PC-9 (cell line): Measurements from ENCODE around the gene FST. TPM values are rescaled to one million over a fixed set of nuclear protein-coding genes. Genes with fewer than 3 reads are reported as not detected.

Experiments used
- BruUV-seq: library from RNA; stranded (reverse); fragments of 400-500 nt; replicated peaks from 2 replicates; lab custom pipeline; 2021; lab: Mats Ljungman, UMichigan
- CTCF ChIA-PET: fragments of 300-600 bp; sonication (Branson Sonifier 250); formaldehyde crosslinking; loops from one replicate; lab custom pipeline; 2022; ENCODE audit warnings: antibody characterized with exemption; lab: Charles Lee
- POLR2A ChIA-PET: fragments of 300-600 bp; sonication (Branson Sonifier 250); formaldehyde crosslinking; loops from one replicate; lab custom pipeline; 2022; ENCODE audit warnings: antibody characterized with exemption; ENCODE audit not compliant: unreplicated experiment; lab: Charles Lee
- DNase-seq, 2 experiments: peaks; one replicate each; pipeline versions ENCODE4 v3.0.0 to v3.0.0-alpha.2; 2015 to 2022; ENCODE audit warnings: mixed read lengths in 1 of 2
- H2AFZ ChIP-seq: fragments of 200-600 bp; sonication (generic); 2 replicates; pipeline ENCODE4 v1.8.1; 2017; ENCODE audit warnings: antibody characterized with exemption
- H3F3A ChIP-seq: fragments of 200-600 bp; sonication (generic); 2 replicates; pipeline ENCODE4 v1.8.1; 2017; ENCODE audit warnings: antibody characterized with exemption, mild to moderate bottlenecking, low read depth; ENCODE audit not compliant: insufficient read depth
- H3K27ac ChIP-seq: fragments of 200-600 bp; sonication (generic); 2 replicates; pipeline ENCODE4 v1.6.1; 2016; ENCODE audit warnings: mixed run types
- H3K27me3 ChIP-seq: fragments of 200-600 bp; sonication (generic); 2 replicates; pipeline ENCODE4 v1.6.1; 2016; ENCODE audit warnings: low read depth, mixed run types; ENCODE audit not compliant: insufficient read depth
- H3K36me3 ChIP-seq: fragments of 200-600 bp; sonication (generic); 2 replicates; pipeline ENCODE4 v1.6.1; 2016; ENCODE audit warnings: low read depth, mixed run types
- H3K4me1 ChIP-seq: fragments of 200-600 bp; sonication (generic); replicated peaks from 2 replicates; pipeline ENCODE4 v1.6.1; 2016; ENCODE audit warnings: mixed run types; ENCODE audit not compliant: insufficient read depth
- H3K4me2 ChIP-seq: fragments of 200-600 bp; sonication (generic); 2 replicates; pipeline ENCODE4 v1.6.1; 2017; ENCODE audit warnings: mixed run types
- H3K4me3 ChIP-seq: fragments of 200-600 bp; sonication (generic); 2 replicates; pipeline ENCODE4 v1.6.1; 2016; ENCODE audit warnings: mixed run types
- H3K79me2 ChIP-seq: fragments of 200-600 bp; sonication (generic); 2 replicates; pipeline ENCODE4 v1.6.1; 2017; ENCODE audit warnings: low read depth, mixed run types
- H3K9me2 ChIP-seq: fragments of 200-600 bp; sonication (generic); 2 replicates; pipeline ENCODE4 v1.8.1; 2017; ENCODE audit warnings: mild to moderate bottlenecking; ENCODE audit not compliant: insufficient read depth
- H3K9me3 ChIP-seq: fragments of 200-600 bp; sonication (generic); 2 replicates; pipeline ENCODE4 v1.8.1; 2016; ENCODE audit warnings: low read depth; ENCODE audit not compliant: insufficient read depth
- H4K20me1 ChIP-seq: fragments of 200-600 bp; sonication (generic); 2 replicates; pipeline ENCODE4 v1.8.1; 2017; ENCODE audit not compliant: insufficient read depth
- CTCF ChIP-seq: fragments of 200-600 bp; sonication (generic); conservative IDR thresholded peaks from 2 replicates; pipeline ENCODE4 v1.6.1; 2017; ENCODE audit warnings: mixed run types, antibody characterized with exemption, mild to moderate bottlenecking, moderate library complexity
- EZH2 ChIP-seq: fragments of 200-600 bp; sonication (generic); IDR thresholded peaks from 2 replicates; pipeline ENCODE4 v1.8.0; 2017; ENCODE audit warnings: antibody characterized with exemption, low read depth
- intact Hi-C: fragments of 100-400 bp; cut with micrococcal nuclease; formaldehyde crosslinking; loops from one replicate; pipeline ENCODE4 v1.10.0; 2022; ENCODE audit not compliant: unreplicated experiment
- total RNA-seq: library from RNA; stranded (reverse); gene quantifications from 2 replicates; pipeline ENCODE4 v1.2.3, GENCODE V29; 2021

Gene FST
- total RNA-seq, 1 experiment from 2014 or later: 0.63 TPM

GRCh38 chr5:53434541-53434940 lies 45.9 kb upstream of the FST start:
- POLR2A ChIA-PET: no interaction called here
- no peaks in the 10 kb centered on the region for H3K36me3 ChIP-seq
- no peaks in the 10 kb centered on the region for H3K9me3 ChIP-seq
- no peak overlapping the region for H3K4me3 ChIP-seq
- H3K9me2 ChIP-seq: peaks cover 4% of the 10 kb centered on the region; the same call in 1 of the 2 replicates
- H2AFZ ChIP-seq: no peak overlapping the region
- H3K27me3 ChIP-seq: no peaks in the 10 kb centered on the region
- H3F3A ChIP-seq: no peaks in the 10 kb centered on the region; the same call in 1 of the 2 replicates
- DNase-seq: no peak
- H3K79me2 ChIP-seq: no peaks in the 10 kb centered on the region
- H4K20me1 ChIP-seq: no peaks in the 10 kb centered on the region
- no peak overlapping the region for H3K4me2 ChIP-seq
- no peak overlapping the region for H3K27ac ChIP-seq
- TF ChIP-seq EZH2: no peak
- BruUV-seq: no TSS peak
- CTCF ChIA-PET: no interaction called here
- no peaks in the 10 kb centered on the region for H3K4me1 ChIP-seq
- intact Hi-C loops: loop anchor here (5.0 kb wide), 2 partner anchors 72 to 172 kb away; no protein-coding TSS in a partner anchor

GRCh38 chr5:53436480-53437191 lies 43.8 kb upstream of the FST start:
- no peaks in the 10 kb centered on the region; the same call in 1 of the 2 replicates for H3F3A ChIP-seq
- CTCF ChIA-PET: no interaction called here
- H3K9me3 ChIP-seq: no peaks in the 10 kb centered on the region
- DNase-seq: no peak
- H3K4me3 ChIP-seq: no peak overlapping the region
- H3K36me3 ChIP-seq: no peaks in the 10 kb centered on the region
- H3K27ac ChIP-seq: no peak overlapping the region
- H4K20me1 ChIP-seq: no peaks in the 10 kb centered on the region
- peaks cover 4% of the 10 kb centered on the region; the same call in 1 of the 2 replicates for H3K9me2 ChIP-seq
- H3K4me1 ChIP-seq: no peaks in the 10 kb centered on the region
- no peaks in the 10 kb centered on the region for H3K79me2 ChIP-seq
- TF ChIP-seq CTCF (no peak), EZH2 (no peak)
- intact Hi-C loops: loop anchor here (5.0 kb wide), 1 partner anchor 41 kb away; no protein-coding TSS in a partner anchor
- no peak overlapping the region for H2AFZ ChIP-seq
- POLR2A ChIA-PET: no interaction called here
- BruUV-seq: no TSS peak
- H3K4me2 ChIP-seq: no peak overlapping the region
- no peaks in the 10 kb centered on the region for H3K27me3 ChIP-seq

- ChIA-PET POLR2A (no interaction called here), CTCF (no interaction called here)
- Histone ChIP-seq H3K4me1 (no peaks in the 10 kb centered on the region), H3K9me3 (no peaks in the 10 kb centered on the region; the same call in 1 of the 2 replicates), H3K4me2 (no peak overlapping the region), H3K27me3 (no peaks in the 10 kb centered on the region), H3K4me3 (no peak overlapping the region), H3K36me3 (no peaks in the 10 kb centered on the region), H2AFZ (no peak overlapping the region), H4K20me1 (no peaks in the 10 kb centered on the region), H3K9me2 (peaks cover 4% of the 10 kb centered on the region; the same call in 1 of the 2 replicates), H3K79me2 (no peaks in the 10 kb centered on the region), H3K27ac (no peak overlapping the region), H3F3A (no peaks in the 10 kb centered on the region; the same call in 1 of the 2 replicates)
- no peak for DNase-seq
- no peak for TF ChIP-seq CTCF
- TF ChIP-seq EZH2: no peak
- no TSS peak for BruUV-seq
- intact Hi-C loops: loop anchor here (5.0 kb wide), 1 partner anchor 39 kb away; no protein-coding TSS in a partner anchor
Measured at GRCh38 chr5:53438079-53438478, 42.4 kb upstream of the FST start.
